ENCODE data around the gene ABCB9. TPM values are rescaled to one million over a fixed set of nuclear protein-coding genes. Genes with fewer than 3 reads are reported as not detected.
"Not testable (repeated sequence)": the region's sequence is repeated elsewhere in the genome, so short reads cannot be mapped to it uniquely, and the experiment has no call there.

Gene ABCB9
- total RNA-seq, result 1 to 10 TPM; 6.0 to 7.0 (median 6.7) TPM
- 5.2 TPM for polyA plus RNA-seq
- long read RNA-seq, donor 1, transcript ABCB9-211 (11 exons, 3,330 nt), result major isoform, 8 of 23 reads
- long read RNA-seq, donor 1, partial matches to known transcripts, result 5 of 23 reads
- long read RNA-seq, donor 1, other reads (novel, unspliced or antisense), result 6 of 23 reads
- long read RNA-seq, donor 2, partial matches to known transcripts, result 2 of 15 reads
- long read RNA-seq, donor 2, other reads (novel, unspliced or antisense), result 7 of 15 reads
- long read RNA-seq, donor 3, transcript ABCB9-201 (12 exons, 3,517 nt), result major isoform, 5 of 27 reads
- long read RNA-seq, donor 3, partial matches to known transcripts, result 10 of 27 reads
- long read RNA-seq, donor 3, other reads (novel, unspliced or antisense), result 10 of 27 reads
- long read RNA-seq, donor 4, partial matches to known transcripts, result 0 of 9 reads
- long read RNA-seq, donor 4, other reads (novel, unspliced or antisense), result 3 of 9 reads

DNA sequence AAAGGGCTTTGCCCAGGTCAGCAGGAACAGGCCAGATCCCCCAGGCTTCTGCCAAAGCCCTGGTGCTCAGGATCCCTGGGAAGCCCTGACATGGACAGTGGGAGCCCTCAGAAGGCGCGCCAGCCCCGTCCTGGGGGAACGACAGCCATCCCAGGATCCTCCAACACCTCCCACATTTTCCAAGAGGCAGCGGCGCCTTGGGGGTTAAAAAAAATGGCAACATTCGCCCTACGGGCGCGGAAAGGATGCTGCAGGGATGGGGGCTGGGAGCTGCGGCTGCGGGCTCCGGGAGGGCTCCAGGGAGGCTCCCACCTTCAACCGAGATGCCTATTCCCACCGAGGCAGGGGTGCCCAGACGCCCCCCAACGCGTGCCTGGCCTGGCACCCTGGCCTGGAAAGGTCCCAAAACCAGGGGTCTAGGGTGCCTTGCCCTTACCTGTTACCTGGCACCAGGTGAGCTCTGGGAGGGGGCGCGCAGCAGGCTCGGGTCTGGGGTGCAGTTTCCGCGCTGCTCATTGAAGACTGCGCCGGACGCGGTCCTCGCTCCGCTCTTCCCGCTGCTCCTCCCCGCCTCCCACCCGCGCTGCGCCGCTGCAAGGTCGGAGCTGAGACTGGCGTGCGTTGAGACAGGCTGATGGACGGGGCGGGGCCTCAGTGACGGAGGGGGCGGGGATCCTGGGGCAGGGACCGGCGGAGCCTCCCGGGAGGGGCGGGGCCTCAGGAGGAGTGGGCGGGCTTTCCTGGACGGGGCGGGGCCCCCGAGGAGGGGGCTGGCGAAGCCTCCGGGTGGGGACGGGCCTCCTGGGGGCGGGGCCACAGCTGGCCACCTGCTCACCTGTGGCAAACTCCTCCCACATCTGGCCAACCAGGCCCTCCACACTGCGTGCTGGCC, at the start of gene ABCB9:
ABCB9 (minus strand) TSS at position 613 of the 892 bp plus-strand sequence. CDS start 6,228 bp downstream, outside the sequence.
- intact Hi-C loops (cut with DNase I), result no loop called here
- no peaks in the 10 kb centered on the region for H3K27me3 ChIP-seq (ENCODE audit: control insufficient read depth, insufficient read depth)
- no peaks in the 10 kb centered on the region for H3K9me3 ChIP-seq (ENCODE audit: control insufficient read depth, low read length)
- peak within 1 kb of the TSS; percentile 13 for H3K27ac ChIP-seq (ENCODE audit: low read length)
- peak; percentile 94 to 98 (median 97) for DNase-seq
- 2% methylated on average over 55 of the region's 55 CpGs for WGBS
- H3K4me3 ChIP-seq (ENCODE audit: low read length), result peak within 1 kb of the TSS; percentile 56
- H3K4me1 ChIP-seq (ENCODE audit: control insufficient read depth, insufficient read depth, low read length), result peaks cover 2% of the 10 kb centered on the region
- peak; percentile 96 for ATAC-seq

- H3K4me3 ChIP-seq (ENCODE audit: low read length); intact Hi-C loops (cut with DNase I); H3K27ac ChIP-seq (ENCODE audit: low read length); H3K27me3 ChIP-seq (ENCODE audit: control insufficient read depth, insufficient read depth); H3K9me3 ChIP-seq (ENCODE audit: control insufficient read depth, low read length); DNase-seq; ATAC-seq; H3K4me1 ChIP-seq (ENCODE audit: control insufficient read depth, insufficient read depth, low read length): not testable (repeated sequence)
- WGBS, result 97% methylated on average over 4 of the region's 4 CpGs
Measured at GRCh38 chr12:123014473-123014872, 48.2 kb upstream of the ABCB9 start.

GRCh38 chr12:123013185-123014095, 47.2 kb upstream of the ABCB9 start:
- Histone ChIP-seq H3K4me3 (ENCODE audit: low read length) (no peak overlapping the region), H3K27me3 (ENCODE audit: control insufficient read depth, insufficient read depth) (no peaks in the 10 kb centered on the region), H3K9me3 (ENCODE audit: control insufficient read depth, low read length) (no peaks in the 10 kb centered on the region), H3K4me1 (ENCODE audit: control insufficient read depth, insufficient read depth, low read length) (no peaks in the 10 kb centered on the region), H3K27ac (ENCODE audit: low read length) (no peak overlapping the region)
- intact Hi-C loops (cut with DNase I), result no loop called here
- DNase-seq, result peak in 1 of 3 donors; percentile 26
- no peak for ATAC-seq
- 97% methylated on average over 19 of the region's 19 CpGs for WGBS

GRCh38 chr12:123011701-123012100, 45.4 kb upstream of the ABCB9 start:
- no peaks in the 10 kb centered on the region for H3K27me3 ChIP-seq (ENCODE audit: control insufficient read depth, insufficient read depth)
- no peak for ATAC-seq
- peak in 1 of 3 donors; percentile 23 for DNase-seq
- H3K27ac ChIP-seq (ENCODE audit: low read length), result no peak overlapping the region
- intact Hi-C loops (cut with DNase I), result no loop called here
- no peaks in the 10 kb centered on the region for H3K4me1 ChIP-seq (ENCODE audit: control insufficient read depth, insufficient read depth, low read length)
- no peak overlapping the region for H3K4me3 ChIP-seq (ENCODE audit: low read length)
- no peaks in the 10 kb centered on the region for H3K9me3 ChIP-seq (ENCODE audit: control insufficient read depth, low read length)
- 82% methylated on average over 6 of the region's 6 CpGs for WGBS

DNA sequence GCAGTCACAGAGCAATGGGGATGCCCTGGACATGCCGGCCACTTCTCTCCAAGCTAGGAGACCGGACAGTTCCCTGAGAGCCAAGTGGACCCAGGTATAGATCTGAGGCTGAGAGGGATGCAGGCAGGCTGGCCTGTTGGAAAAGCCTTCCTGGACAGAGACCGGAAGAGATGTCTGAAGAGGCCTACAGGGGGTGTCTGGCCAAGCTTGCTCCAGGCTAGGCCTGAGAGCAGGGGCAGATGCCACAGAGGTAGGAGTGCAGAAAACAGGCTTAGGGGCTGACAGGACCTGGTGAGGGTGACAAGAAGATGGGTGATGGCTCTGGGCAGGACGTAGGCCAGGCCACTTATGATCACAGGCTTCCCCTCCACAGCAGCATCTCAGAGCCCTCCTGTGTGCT, 44.4 kb upstream of the ABCB9 start:
- DNase-seq, result no peak

GRCh38 chr12:123010110-123010509, 43.8 kb upstream of the ABCB9 start:
- no peak overlapping the region for H3K4me3 ChIP-seq (ENCODE audit: low read length)
- ATAC-seq, result no peak
- intact Hi-C loops (cut with DNase I), result no loop called here
- no peaks in the 10 kb centered on the region for H3K4me1 ChIP-seq (ENCODE audit: control insufficient read depth, insufficient read depth, low read length)
- no peaks in the 10 kb centered on the region for H3K27me3 ChIP-seq (ENCODE audit: control insufficient read depth, insufficient read depth)
- DNase-seq, result peak in 1 of 3 donors; percentile 15
- WGBS, result 88% methylated on average over 1 of the region's 1 CpG
- no peak overlapping the region for H3K27ac ChIP-seq (ENCODE audit: low read length)
- no peaks in the 10 kb centered on the region for H3K9me3 ChIP-seq (ENCODE audit: control insufficient read depth, low read length)

More for the DNA sequence above, 44.4 kb upstream of the ABCB9 start:
- WGBS, result 90% methylated on average over 4 of the region's 4 CpGs
- no peak for ATAC-seq
- H3K27me3 ChIP-seq (ENCODE audit: control insufficient read depth, insufficient read depth), result no peaks in the 10 kb centered on the region
- intact Hi-C loops (cut with DNase I), result no loop called here
- no peaks in the 10 kb centered on the region for H3K9me3 ChIP-seq (ENCODE audit: control insufficient read depth, low read length)
- no peak overlapping the region for H3K4me3 ChIP-seq (ENCODE audit: low read length)
- no peak overlapping the region for H3K27ac ChIP-seq (ENCODE audit: low read length)
- no peaks in the 10 kb centered on the region for H3K4me1 ChIP-seq (ENCODE audit: control insufficient read depth, insufficient read depth, low read length)

DNA sequence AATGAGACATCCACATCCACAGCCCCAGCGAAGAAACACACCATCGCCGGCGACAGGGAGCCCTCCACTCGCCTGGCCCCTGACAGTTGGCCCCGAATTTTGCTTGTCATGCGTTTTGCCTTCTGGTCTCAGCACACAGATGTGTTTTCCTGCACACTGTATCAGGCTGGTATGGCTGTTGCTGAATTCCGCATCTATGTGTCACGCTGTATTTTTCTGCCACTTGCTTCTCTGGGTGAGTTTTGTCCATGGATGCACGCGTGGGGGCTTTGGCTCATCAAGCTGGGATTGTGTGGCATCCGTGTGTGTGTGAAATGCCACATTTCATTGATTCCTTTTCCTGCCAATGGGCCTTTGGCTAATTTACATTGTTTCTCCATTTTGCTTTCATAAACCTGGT, 40.7 kb upstream of the ABCB9 start:
- 84% methylated on average over 12 of the region's 12 CpGs for WGBS
- Histone ChIP-seq H3K4me1 (ENCODE audit: control insufficient read depth, insufficient read depth, low read length) (no peaks in the 10 kb centered on the region), H3K27me3 (ENCODE audit: control insufficient read depth, insufficient read depth) (no peaks in the 10 kb centered on the region), H3K27ac (ENCODE audit: low read length) (no peak overlapping the region), H3K9me3 (ENCODE audit: control insufficient read depth, low read length) (no peaks in the 10 kb centered on the region), H3K4me3 (ENCODE audit: low read length) (no peak overlapping the region)
- intact Hi-C loops (cut with DNase I), result no loop called here
- no peak for ATAC-seq
- DNase-seq, result no peak

DNA sequence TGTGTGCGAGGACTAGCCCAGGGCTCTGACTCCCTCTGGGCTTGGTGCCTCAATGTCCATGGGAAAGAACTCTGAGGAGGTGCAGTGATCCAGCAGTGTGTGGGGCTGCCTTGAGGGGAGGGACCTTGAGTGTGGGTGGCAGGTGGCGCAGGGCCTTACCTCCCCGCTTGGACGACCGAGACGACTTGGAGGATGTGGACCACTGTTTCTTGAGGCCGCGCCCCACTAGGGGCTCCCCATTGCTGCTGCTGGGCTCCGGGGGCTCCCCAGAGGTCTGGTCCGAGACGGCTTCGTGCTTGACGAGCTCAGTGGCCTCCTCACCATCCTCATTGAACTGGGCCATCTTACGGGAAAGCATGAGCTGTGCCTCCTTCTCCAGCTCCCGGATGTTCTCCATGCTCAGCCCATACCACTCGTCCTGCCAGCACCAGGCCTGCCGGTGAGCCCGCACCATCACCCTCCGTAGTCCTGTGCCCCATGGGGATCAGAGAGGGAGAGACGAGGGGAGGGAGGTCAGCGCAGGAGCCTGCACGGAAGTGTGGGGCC, 38.9 kb upstream of the ABCB9 start:
- WGBS, result 92% methylated on average over 22 of the region's 22 CpGs
- intact Hi-C loops (cut with DNase I), result no loop called here
- no peaks in the 10 kb centered on the region for H3K9me3 ChIP-seq (ENCODE audit: control insufficient read depth, low read length)
- no peak overlapping the region for H3K4me3 ChIP-seq (ENCODE audit: low read length)
- no peaks in the 10 kb centered on the region for H3K4me1 ChIP-seq (ENCODE audit: control insufficient read depth, insufficient read depth, low read length)
- no peak overlapping the region for H3K27ac ChIP-seq (ENCODE audit: low read length)
- peak in 1 of 3 donors; percentile 42 for DNase-seq
- ATAC-seq, result peak in 1 of 2 donors; percentile 10
- H3K27me3 ChIP-seq (ENCODE audit: control insufficient read depth, insufficient read depth), result no peaks in the 10 kb centered on the region

- Histone ChIP-seq H3K4me1 (ENCODE audit: control insufficient read depth, insufficient read depth, low read length) (no peaks in the 10 kb centered on the region), H3K4me3 (ENCODE audit: low read length) (no peak overlapping the region), H3K9me3 (ENCODE audit: control insufficient read depth, low read length) (no peaks in the 10 kb centered on the region), H3K27ac (ENCODE audit: low read length) (no peak overlapping the region), H3K27me3 (ENCODE audit: control insufficient read depth, insufficient read depth) (no peaks in the 10 kb centered on the region)
- 88% methylated on average over 14 of the region's 14 CpGs for WGBS
- no peak for DNase-seq
- ATAC-seq, result no peak
- intact Hi-C loops (cut with DNase I), result no loop called here
Measured at GRCh38 chr12:123004287-123004686, 38.0 kb upstream of the ABCB9 start.

DNA sequence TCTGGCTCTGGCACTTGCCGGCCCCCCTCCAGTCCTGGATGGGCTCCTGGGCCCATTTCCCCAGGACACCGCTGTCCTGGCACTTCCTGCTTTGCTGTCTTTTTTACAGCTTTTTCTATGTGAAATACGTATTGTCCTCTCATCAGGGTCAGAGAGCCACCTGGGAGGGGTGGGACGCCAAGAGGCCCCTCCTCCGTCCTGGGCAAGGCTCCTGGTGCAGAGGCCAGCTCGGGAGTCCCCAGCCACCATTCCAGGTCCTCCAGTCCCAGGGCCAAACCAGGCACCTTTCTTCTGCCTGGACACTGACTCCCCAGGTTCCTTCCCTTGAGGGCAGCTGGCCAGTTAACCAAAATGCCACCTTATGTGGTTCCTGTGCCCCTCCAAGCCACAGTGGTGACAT, 37.0 kb upstream of the ABCB9 start:
- intact Hi-C loops (cut with DNase I), result no loop called here
- Histone ChIP-seq H3K9me3 (ENCODE audit: control insufficient read depth, low read length) (no peaks in the 10 kb centered on the region), H3K4me3 (ENCODE audit: low read length) (no peak overlapping the region), H3K4me1 (ENCODE audit: control insufficient read depth, insufficient read depth, low read length) (no peaks in the 10 kb centered on the region), H3K27ac (ENCODE audit: low read length) (no peak overlapping the region), H3K27me3 (ENCODE audit: control insufficient read depth, insufficient read depth) (no peaks in the 10 kb centered on the region)
- DNase-seq, result no peak
- WGBS, result 90% methylated on average over 6 of the region's 6 CpGs
- no peak for ATAC-seq

Data from right cardiac atrium (tissue), 5 donors.